SK-N-SH treated with all-trans-retinoic acid at 6 μM for 48 hours (cell line): ENCODE measurements around the gene FOXA1.

Experiments
- TOX ChIP-seq: fragments of 250-450 bp; sonication (Bioruptor Pico); IDR thresholded peaks from 2 replicates; pipeline ENCODE4 v1.8.0; 2021; ENCODE audit warnings: mild to moderate bottlenecking, moderate library complexity, borderline replicate concordance
- TF ChIP-seq, protein P1 (sequence below): fragments of 250-450 bp; sonication (Bioruptor Pico); IDR thresholded peaks from 2 replicates; pipeline ENCODE4 v1.5.0; 2020; ENCODE audit warnings: mild to moderate bottlenecking, moderate library complexity

GRCh38 chr14:37610945-37611523 is 16.0 kb upstream of the FOXA1 start:
- no peak for TF ChIP-seq TOX
- TF ChIP-seq, protein P1, sequence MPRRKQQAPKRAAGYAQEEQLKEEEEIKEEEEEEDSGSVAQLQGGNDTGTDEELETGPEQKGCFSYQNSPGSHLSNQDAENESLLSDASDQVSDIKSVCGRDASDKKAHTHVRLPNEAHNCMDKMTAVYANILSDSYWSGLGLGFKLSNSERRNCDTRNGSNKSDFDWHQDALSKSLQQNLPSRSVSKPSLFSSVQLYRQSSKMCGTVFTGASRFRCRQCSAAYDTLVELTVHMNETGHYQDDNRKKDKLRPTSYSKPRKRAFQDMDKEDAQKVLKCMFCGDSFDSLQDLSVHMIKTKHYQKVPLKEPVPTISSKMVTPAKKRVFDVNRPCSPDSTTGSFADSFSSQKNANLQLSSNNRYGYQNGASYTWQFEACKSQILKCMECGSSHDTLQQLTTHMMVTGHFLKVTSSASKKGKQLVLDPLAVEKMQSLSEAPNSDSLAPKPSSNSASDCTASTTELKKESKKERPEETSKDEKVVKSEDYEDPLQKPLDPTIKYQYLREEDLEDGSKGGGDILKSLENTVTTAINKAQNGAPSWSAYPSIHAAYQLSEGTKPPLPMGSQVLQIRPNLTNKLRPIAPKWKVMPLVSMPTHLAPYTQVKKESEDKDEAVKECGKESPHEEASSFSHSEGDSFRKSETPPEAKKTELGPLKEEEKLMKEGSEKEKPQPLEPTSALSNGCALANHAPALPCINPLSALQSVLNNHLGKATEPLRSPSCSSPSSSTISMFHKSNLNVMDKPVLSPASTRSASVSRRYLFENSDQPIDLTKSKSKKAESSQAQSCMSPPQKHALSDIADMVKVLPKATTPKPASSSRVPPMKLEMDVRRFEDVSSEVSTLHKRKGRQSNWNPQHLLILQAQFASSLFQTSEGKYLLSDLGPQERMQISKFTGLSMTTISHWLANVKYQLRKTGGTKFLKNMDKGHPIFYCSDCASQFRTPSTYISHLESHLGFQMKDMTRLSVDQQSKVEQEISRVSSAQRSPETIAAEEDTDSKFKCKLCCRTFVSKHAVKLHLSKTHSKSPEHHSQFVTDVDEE (CRISPR knock-in tag), result no peak
